Muscle of arm (tissue), 12 donors: ENCODE data around the gene SS18L1. TPM values are rescaled to one million over a fixed set of nuclear protein-coding genes. Genes with fewer than 3 reads are reported as not detected.
A peak's percentile ranks its signal among the peaks of the same experiment; 100 is the strongest.
"Not testable (repeated sequence)": the region's sequence is repeated elsewhere in the genome, so short reads cannot be mapped to it uniquely, and the experiment has no call there.

Source experiments
- DNase-seq: peaks from one replicate; pipeline ENCODE4 v3.0.0-alpha.2; 2013
- polyA plus RNA-seq, 12 donors: library from polyadenylated mRNA; unstranded; fragments of 120-200 nt; gene quantifications; one replicate each; pipeline ENCODE4 v1.2.1, GENCODE V29; 2013; ENCODE audit not compliant: insufficient read length in 12 of 12

The SS18L1 gene
- polyA plus RNA-seq, 12 donors: 13.5 to 21.0 (median 15.7) TPM; not detected in 1

- peak; percentile 69 for DNase-seq
These were observed 7.1 kb upstream of the SS18L1 start for GRCh38 chr20:62136283-62137091.

GRCh38 chr20:62137092-62137384, 6.5 kb upstream of the SS18L1 start:
- no peak for DNase-seq

GRCh38 chr20:62137478-62138203, 5.9 kb upstream of the SS18L1 start:
- no peak for DNase-seq

GRCh38 chr20:62138204-62138543, 5.4 kb upstream of the SS18L1 start:
- no peak for DNase-seq

GRCh38 chr20:62138912-62139311, 4.7 kb upstream of the SS18L1 start:
- no peak for DNase-seq

GRCh38 chr20:62139636-62140035, 3.9 kb upstream of the SS18L1 start:
- DNase-seq: no peak

- no peak for DNase-seq
These were observed 2.5 kb upstream of the SS18L1 start for GRCh38 chr20:62141043-62141396.

GRCh38 chr20:62141397-62142251, 1.9 kb upstream of the SS18L1 start:
- DNase-seq: no peak

- no peak for DNase-seq
These were observed 1.1 kb upstream of the SS18L1 start for GRCh38 chr20:62142252-62143080.

GRCh38 chr20:62143957-62144825, 622 bp downstream of the SS18L1 start:
- peak; percentile 41 for DNase-seq

GRCh38 chr20:62145688-62146018, 2.1 kb downstream of the SS18L1 start:
- DNase-seq: no peak

- DNase-seq: no peak
These were observed 2.6 kb downstream of the SS18L1 start for GRCh38 chr20:62146019-62146755.

GRCh38 chr20:62147125-62147524, 3.6 kb downstream of the SS18L1 start:
- no peak for DNase-seq

GRCh38 chr20:62147528-62147927, 4.0 kb downstream of the SS18L1 start:
- no peak for DNase-seq

GRCh38 chr20:62148383-62148782, 4.8 kb downstream of the SS18L1 start:
- DNase-seq: not testable (repeated sequence)

GRCh38 chr20:62148908-62149314, 5.3 kb downstream of the SS18L1 start:
- DNase-seq: no peak

GRCh38 chr20:62149532-62150309, 6.2 kb downstream of the SS18L1 start:
- no peak for DNase-seq

- no peak for DNase-seq
These were observed 6.7 kb downstream of the SS18L1 start for GRCh38 chr20:62150310-62150575.

- DNase-seq: no peak
These were observed 7.7 kb downstream of the SS18L1 start for GRCh38 chr20:62151225-62151624.
